HL-60 (cell line): ENCODE data around the gene MCU.

Experiments used
- CTCF ChIP-seq: IDR thresholded peaks from one replicate; pipeline ENCODE4 v1.5.1; 2011; ENCODE audit warnings: low read length, control low read depth, inconsistent platforms; ENCODE audit not compliant: insufficient read depth
- GABPA ChIP-seq: IDR thresholded peaks from 2 replicates; pipeline ENCODE4 v1.6.1; 2012; ENCODE audit warnings: low read depth
- POLR2AphosphoS5 ChIP-seq: IDR thresholded peaks from 2 replicates; pipeline ENCODE4 v1.6.1; 2012; ENCODE audit warnings: low read depth

GRCh38 chr10:72800000-72800740 is 108.2 kb downstream of the MCU start:
- TF ChIP-seq CTCF (no peak), POLR2AphosphoS5 (no peak), GABPA (no peak)
